Keratinocyte (primary cell): Measurements from ENCODE around the gene SASH1. TPM values are rescaled to one million over a fixed set of nuclear protein-coding genes. Genes with fewer than 3 reads are reported as not detected.

Experiments used
- DNase-seq: peaks from one replicate; pipeline ENCODE4 v3.0.0-alpha.2; 2011; ENCODE audit warnings: low read depth, missing footprints, low spot score
- FAIRE-seq: peaks from 2 replicates; lab custom pipeline; 2011; peaks lifted over from hg19 to GRCh38; lab: Jason Lieb, UNC
- H2AFZ ChIP-seq: 2 replicates; pipeline ENCODE4 v1.6.0; 2012; ENCODE audit warnings: low read length, control low read depth, inconsistent platforms; ENCODE audit not compliant: control insufficient read depth
- H3K27ac ChIP-seq: 2 replicates; pipeline ENCODE4 v1.5.1; 2011; ENCODE audit warnings: low read length; ENCODE audit not compliant: control insufficient read depth, insufficient read depth
- H3K27me3 ChIP-seq: 3 replicates; pipeline ENCODE4 v1.6.0; 2011; ENCODE audit warnings: low read length; ENCODE audit not compliant: control insufficient read depth, insufficient read depth; ENCODE audit errors: extremely low read depth
- H3K36me3 ChIP-seq, 2 experiments: 2 replicates in 1 of 2; 3 replicates in 1 of 2; pipeline ENCODE4 v1.5.1; 2011; ENCODE audit warnings: low read length in 2 of 2, mild to moderate bottlenecking in 1 of 2; ENCODE audit not compliant: control insufficient read depth in 2 of 2, insufficient read depth in 2 of 2; ENCODE audit errors: extremely low read depth in 1 of 2
- H3K4me1 ChIP-seq: 3 replicates; pipeline ENCODE4 v1.5.1; 2011; ENCODE audit warnings: low read length; ENCODE audit not compliant: control insufficient read depth, insufficient read depth; ENCODE audit errors: extremely low read depth
- H3K4me2 ChIP-seq: 3 replicates; pipeline ENCODE4 v1.6.0; 2011; ENCODE audit warnings: low read depth, low read length; ENCODE audit not compliant: control insufficient read depth, insufficient read depth; ENCODE audit errors: extremely low read depth
- H3K4me3 ChIP-seq, 3 experiments: fragments of 200-600 bp in 1 of 3; sonication (generic) in 1 of 3; 2 replicates in 2 of 3; 3 replicates in 1 of 3; pipeline ENCODE4 v1.5.1; 2011 to 2016; ENCODE audit warnings: low read length in 3 of 3, mild to moderate bottlenecking in 3 of 3, control low read depth in 2 of 3, inconsistent platforms in 1 of 3, low read depth in 1 of 3, mixed read lengths in 1 of 3, mixed run types in 1 of 3, moderate library complexity in 1 of 3; ENCODE audit not compliant: control insufficient read depth in 2 of 3, insufficient read depth in 2 of 3; ENCODE audit errors: extremely low read depth in 1 of 3
- H3K79me2 ChIP-seq: 2 replicates; pipeline ENCODE4 v1.6.0; 2012; ENCODE audit warnings: low read length; ENCODE audit not compliant: control insufficient read depth, insufficient read depth
- H3K9ac ChIP-seq: 3 replicates; pipeline ENCODE4 v1.6.0; 2011; ENCODE audit warnings: low read length; ENCODE audit not compliant: control insufficient read depth, insufficient read depth; ENCODE audit errors: extremely low read depth
- H3K9me1 ChIP-seq: 3 replicates; pipeline ENCODE4 v1.6.0; 2011; ENCODE audit warnings: low read length; ENCODE audit not compliant: control insufficient read depth, insufficient read depth; ENCODE audit errors: extremely low read depth
- H3K9me3 ChIP-seq: 2 replicates; pipeline ENCODE4 v1.5.1; 2012; ENCODE audit warnings: low read depth, low read length; ENCODE audit not compliant: control insufficient read depth
- H4K20me1 ChIP-seq: 3 replicates; pipeline ENCODE4 v1.6.0; 2011; ENCODE audit warnings: low read length; ENCODE audit not compliant: control insufficient read depth, insufficient read depth; ENCODE audit errors: extremely low read depth
- EZH2 ChIP-seq: IDR thresholded peaks from one replicate; pipeline ENCODE4 v1.6.1; 2012; ENCODE audit warnings: inconsistent platforms, mild to moderate bottlenecking, low read length, moderate library complexity
- dilution Hi-C: fragments of 300-500 bp; cut with MboI; formaldehyde crosslinking; loops from one replicate; pipeline ENCODE4 v1.7.0; 2020; ENCODE audit warnings: low sequenced_read_pairs; ENCODE audit not compliant: extremely low pct_ligation_motif_present
- polyA plus RNA-seq, 5 experiments: library from polyadenylated mRNA; depleted of rRNA in 3 of 5; stranded (reverse) in 3 of 5; stranded (forward) in 1 of 5; unstranded in 1 of 5; fragments of >200 nt; gene quantifications; 1 replicate in 1 of 5; 2 replicates in 3 of 5; 3 replicates in 1 of 5; pipeline versions ENCODE4 v1.2.1 to v1.2.3, GENCODE V29; 2011 to 2012; ENCODE audit warnings: missing spikeins in 2 of 5, low read depth in 1 of 5, low replicate concordance in 1 of 5
- TF ChIP-seq, protein P1 (sequence below), 3 experiments: IDR thresholded peaks in 1 of 3; conservative IDR thresholded peaks in 1 of 3; optimal IDR thresholded peaks in 1 of 3; 2 replicates in 2 of 3; 3 replicates in 1 of 3; pipeline versions ENCODE3 to v1.5.1; 2011; ENCODE audit warnings: low read length in 3 of 3, mild to moderate bottlenecking in 3 of 3, moderate library complexity in 2 of 3, control low read depth in 1 of 3, inconsistent platforms in 1 of 3; ENCODE audit not compliant: insufficient read depth in 2 of 3; ENCODE audit errors: extremely low read depth in 1 of 3

The SASH1 gene
- polyA plus RNA-seq, 1 donor (not counting 4 experiments of a cell fraction or from before 2014, with no cell fraction given), result 4.4 TPM

DNA sequence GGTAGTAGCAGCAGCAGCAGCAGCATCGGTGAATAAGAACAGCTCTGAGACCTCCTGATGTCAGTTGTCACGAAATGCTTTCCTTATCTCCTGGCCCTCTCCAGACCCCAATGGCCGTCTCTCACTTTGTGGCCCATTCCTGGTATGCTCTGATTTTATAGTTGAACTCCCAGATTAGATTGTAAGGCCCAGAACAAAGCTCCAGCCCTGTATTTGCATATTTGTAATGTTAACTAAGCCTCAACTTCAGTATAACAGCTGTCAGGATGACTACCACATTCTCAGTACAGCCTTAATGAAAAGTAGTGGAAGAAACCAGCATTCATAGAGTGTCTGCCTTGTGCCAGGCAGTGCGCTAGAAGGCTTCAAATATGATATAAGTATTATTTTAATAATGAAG is 180.9 kb downstream of the SASH1 start:
- Histone ChIP-seq H3K9me3 (no peaks in the 10 kb centered on the region), H3K79me2 (no peaks in the 10 kb centered on the region), H3K27ac (no peak overlapping the region), H3K4me1 (peaks cover 6% of the 10 kb centered on the region), H3K36me3 (peaks cover 3 to 9% of the 10 kb centered on the region in 2 experiments), H3K9me1 (no peaks in the 10 kb centered on the region), H3K4me2 (no peak overlapping the region), H2AFZ (no peak overlapping the region), H3K4me3 (no peak overlapping the region), H4K20me1 (no peaks in the 10 kb centered on the region), H3K9ac (no peak overlapping the region), H3K27me3 (no peaks in the 10 kb centered on the region)
- dilution Hi-C loops, result no loop called here
- TF ChIP-seq EZH2, result no peak
- TF ChIP-seq, protein P1, sequence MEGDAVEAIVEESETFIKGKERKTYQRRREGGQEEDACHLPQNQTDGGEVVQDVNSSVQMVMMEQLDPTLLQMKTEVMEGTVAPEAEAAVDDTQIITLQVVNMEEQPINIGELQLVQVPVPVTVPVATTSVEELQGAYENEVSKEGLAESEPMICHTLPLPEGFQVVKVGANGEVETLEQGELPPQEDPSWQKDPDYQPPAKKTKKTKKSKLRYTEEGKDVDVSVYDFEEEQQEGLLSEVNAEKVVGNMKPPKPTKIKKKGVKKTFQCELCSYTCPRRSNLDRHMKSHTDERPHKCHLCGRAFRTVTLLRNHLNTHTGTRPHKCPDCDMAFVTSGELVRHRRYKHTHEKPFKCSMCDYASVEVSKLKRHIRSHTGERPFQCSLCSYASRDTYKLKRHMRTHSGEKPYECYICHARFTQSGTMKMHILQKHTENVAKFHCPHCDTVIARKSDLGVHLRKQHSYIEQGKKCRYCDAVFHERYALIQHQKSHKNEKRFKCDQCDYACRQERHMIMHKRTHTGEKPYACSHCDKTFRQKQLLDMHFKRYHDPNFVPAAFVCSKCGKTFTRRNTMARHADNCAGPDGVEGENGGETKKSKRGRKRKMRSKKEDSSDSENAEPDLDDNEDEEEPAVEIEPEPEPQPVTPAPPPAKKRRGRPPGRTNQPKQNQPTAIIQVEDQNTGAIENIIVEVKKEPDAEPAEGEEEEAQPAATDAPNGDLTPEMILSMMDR (optimal IDR thresholded peaks at IDR 0.05 in 1 of 3, IDR thresholded peaks at IDR 0.05 in 1 of 3, conservative IDR thresholded peaks at IDR 0.05 in 1 of 3; ENCODE audit: extremely low read depth in 1 of 3, insufficient read depth in 2 of 3, low read length in 3 of 3), result no peak
- DNase-seq (no peak), FAIRE-seq (no peak)

GRCh38 chr6:148524471-148524882 is 181.8 kb downstream of the SASH1 start:
- Histone ChIP-seq H4K20me1 (no peaks in the 10 kb centered on the region), H3K27me3 (no peaks in the 10 kb centered on the region), H3K9me3 (no peaks in the 10 kb centered on the region), H3K36me3 (peaks cover 3 to 9% of the 10 kb centered on the region in 2 experiments), H3K4me1 (peaks cover 6% of the 10 kb centered on the region), H3K79me2 (no peaks in the 10 kb centered on the region), H3K27ac (no peak overlapping the region), H2AFZ (no peak overlapping the region), H3K4me2 (no peak overlapping the region), H3K9ac (no peak overlapping the region), H3K9me1 (no peaks in the 10 kb centered on the region), H3K4me3 (no peak overlapping the region)
- DNase-seq (no peak), FAIRE-seq (no peak)
- TF ChIP-seq EZH2, result no peak
- TF ChIP-seq, protein P1 (optimal IDR thresholded peaks at IDR 0.05 in 1 of 3, IDR thresholded peaks at IDR 0.05 in 1 of 3, conservative IDR thresholded peaks at IDR 0.05 in 1 of 3; ENCODE audit: extremely low read depth in 1 of 3, insufficient read depth in 2 of 3, low read length in 3 of 3), result no peak
- dilution Hi-C loops, result no loop called here
